Measurements from ENCODE around the gene WSCD2. TPM values are rescaled to one million over a fixed set of nuclear protein-coding genes. Genes with fewer than 3 reads are reported as not detected.

Gene WSCD2
- total and polyA plus RNA-seq, 7 donors: 0.32 to 10.5 (median 2.6) TPM; not detected in 2

DNA sequence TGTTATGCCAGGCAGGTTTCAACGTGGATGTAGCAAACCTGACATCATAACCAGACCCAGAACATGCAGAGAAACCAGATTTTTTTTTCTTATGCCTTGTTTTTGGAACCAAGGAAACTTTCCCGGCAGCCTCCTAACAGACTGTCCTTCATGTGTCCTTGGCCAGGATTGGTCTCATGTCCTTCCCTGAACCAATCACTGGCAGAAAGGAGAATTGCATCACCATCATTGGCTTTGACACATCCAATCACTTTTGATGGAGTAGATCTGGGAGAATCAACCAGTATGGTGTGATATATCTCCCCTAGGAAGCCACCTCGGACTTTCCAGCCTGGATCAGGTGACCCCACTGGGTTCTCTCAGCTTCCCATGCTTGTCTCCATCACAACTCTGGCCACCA lies 25.6 kb upstream of the WSCD2 start:
- WGBS, 2 donors: 68 to 81% methylated on average over 3 of the region's 3 CpGs
- DNase-seq: no peak

DNA sequence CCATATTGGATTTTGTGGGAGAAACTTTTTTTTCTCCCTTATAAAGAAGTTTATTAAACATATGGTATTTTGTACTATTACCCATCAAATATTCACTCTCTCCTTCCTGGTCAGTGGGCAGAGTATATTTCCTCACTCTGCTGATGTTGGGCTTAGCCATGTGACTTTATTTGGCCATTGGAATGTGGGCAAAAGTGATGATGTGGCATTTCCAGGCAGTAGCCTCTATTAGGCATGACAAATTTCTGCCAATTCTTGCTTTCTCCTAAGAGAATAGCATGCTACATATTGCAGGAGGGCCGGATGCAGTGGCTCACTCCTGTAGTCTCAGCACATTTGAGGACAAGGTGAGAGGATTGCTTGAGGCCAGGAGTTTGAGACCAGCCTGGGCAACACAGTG lies 24.4 kb upstream of the WSCD2 start:
- intact Hi-C loops (cut with DNase I): no loop called here
- DNase-seq: no peak
- Histone ChIP-seq H3K4me1 (no peaks in the 10 kb centered on the region), H3K9me3 (no peaks in the 10 kb centered on the region), H3K4me3 (no peak overlapping the region), H3K36me3 (no peaks in the 10 kb centered on the region), H3K27me3 (no peaks in the 10 kb centered on the region), H3K27ac (no peak overlapping the region)
- TF ChIP-seq POLR2A (IDR thresholded peaks at IDR 0.05) (no peak), POLR2AphosphoS5 (IDR thresholded peaks at IDR 0.05) (no peak), EP300 (IDR thresholded peaks at IDR 0.05) (no peak)
- TF ChIP-seq, protein P1, sequence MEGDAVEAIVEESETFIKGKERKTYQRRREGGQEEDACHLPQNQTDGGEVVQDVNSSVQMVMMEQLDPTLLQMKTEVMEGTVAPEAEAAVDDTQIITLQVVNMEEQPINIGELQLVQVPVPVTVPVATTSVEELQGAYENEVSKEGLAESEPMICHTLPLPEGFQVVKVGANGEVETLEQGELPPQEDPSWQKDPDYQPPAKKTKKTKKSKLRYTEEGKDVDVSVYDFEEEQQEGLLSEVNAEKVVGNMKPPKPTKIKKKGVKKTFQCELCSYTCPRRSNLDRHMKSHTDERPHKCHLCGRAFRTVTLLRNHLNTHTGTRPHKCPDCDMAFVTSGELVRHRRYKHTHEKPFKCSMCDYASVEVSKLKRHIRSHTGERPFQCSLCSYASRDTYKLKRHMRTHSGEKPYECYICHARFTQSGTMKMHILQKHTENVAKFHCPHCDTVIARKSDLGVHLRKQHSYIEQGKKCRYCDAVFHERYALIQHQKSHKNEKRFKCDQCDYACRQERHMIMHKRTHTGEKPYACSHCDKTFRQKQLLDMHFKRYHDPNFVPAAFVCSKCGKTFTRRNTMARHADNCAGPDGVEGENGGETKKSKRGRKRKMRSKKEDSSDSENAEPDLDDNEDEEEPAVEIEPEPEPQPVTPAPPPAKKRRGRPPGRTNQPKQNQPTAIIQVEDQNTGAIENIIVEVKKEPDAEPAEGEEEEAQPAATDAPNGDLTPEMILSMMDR (IDR thresholded peaks at IDR 0.05): no peak
- WGBS, 2 donors: 72 to 85% methylated on average over 1 of the region's 1 CpG

More for the DNA sequence above, 25.6 kb upstream of the WSCD2 start:
- no peaks in the 10 kb centered on the region for H3K4me1 ChIP-seq
- no peak overlapping the region for H3K27ac ChIP-seq
- no peaks in the 10 kb centered on the region for H3K9me3 ChIP-seq
- no peak overlapping the region for H3K4me3 ChIP-seq
- intact Hi-C loops (cut with DNase I): no loop called here
- no peaks in the 10 kb centered on the region for H3K36me3 ChIP-seq
- no peaks in the 10 kb centered on the region for H3K27me3 ChIP-seq
- TF ChIP-seq, protein P1 (IDR thresholded peaks at IDR 0.05): no peak

DNA sequence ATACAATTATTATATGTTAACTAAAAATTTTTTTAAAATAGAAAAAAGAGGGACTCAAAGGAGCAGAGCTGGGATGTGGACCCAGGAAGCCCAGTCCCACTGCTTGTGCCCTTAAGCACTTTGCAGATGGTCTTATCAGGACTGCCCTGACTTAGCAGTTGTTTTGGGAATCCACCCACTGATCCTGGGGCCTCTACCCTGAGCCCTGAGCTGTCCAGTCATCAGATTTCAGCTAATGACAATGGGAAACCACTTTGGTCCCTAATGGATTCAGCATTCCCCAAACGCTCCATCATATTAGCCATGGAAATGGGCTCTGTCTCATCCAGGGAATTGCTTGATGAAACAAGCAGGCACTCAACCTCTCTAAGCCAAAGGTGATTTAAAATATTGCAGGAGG lies 22.5 kb upstream of the WSCD2 start:
- Histone ChIP-seq H3K4me3 (no peak overlapping the region), H3K9me3 (no peaks in the 10 kb centered on the region), H3K27ac (peak overlapping the region in 1 of 4 donors; percentile 73), H3K27me3 (no peaks in the 10 kb centered on the region), H3K4me1 (no peaks in the 10 kb centered on the region), H3K36me3 (no peaks in the 10 kb centered on the region)
- no peak for TF ChIP-seq EP300 (IDR thresholded peaks at IDR 0.05)
- TF ChIP-seq POLR2A (IDR thresholded peaks at IDR 0.05): no peak
- TF ChIP-seq, protein P1 (IDR thresholded peaks at IDR 0.05): no peak
- TF ChIP-seq POLR2AphosphoS5 (IDR thresholded peaks at IDR 0.05): no peak
- intact Hi-C loops (cut with DNase I): no loop called here
- WGBS, 2 donors: 89 to 92% methylated on average over 1 of the region's 1 CpG
- no peak for DNase-seq

DNA sequence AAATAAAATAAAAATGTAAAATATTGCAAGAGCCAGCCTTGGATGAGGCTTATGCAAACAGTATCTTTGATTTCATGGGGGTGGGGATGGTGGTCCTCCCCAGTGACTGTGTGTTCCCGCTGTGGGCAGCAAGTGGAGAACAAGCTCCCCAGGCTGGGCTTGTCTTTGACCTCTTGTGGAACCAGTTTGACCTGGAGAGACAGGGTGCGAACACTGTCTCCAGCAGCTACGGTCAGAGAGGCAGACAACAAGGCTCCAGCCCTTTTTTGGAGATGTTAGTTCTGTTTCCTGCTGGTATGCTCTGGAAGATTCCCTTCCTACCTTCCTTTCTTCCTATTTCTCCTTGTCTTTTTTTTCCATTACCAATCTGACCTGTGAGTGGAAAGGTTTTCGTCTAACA lies 21.8 kb upstream of the WSCD2 start:
- TF ChIP-seq POLR2AphosphoS5 (IDR thresholded peaks at IDR 0.05): no peak
- TF ChIP-seq, protein P1 (IDR thresholded peaks at IDR 0.05): no peak
- TF ChIP-seq POLR2A (IDR thresholded peaks at IDR 0.05): no peak
- no peak for TF ChIP-seq EP300 (IDR thresholded peaks at IDR 0.05)
- Histone ChIP-seq H3K27me3 (no peaks in the 10 kb centered on the region), H3K36me3 (no peaks in the 10 kb centered on the region), H3K4me1 (peaks cover 0 to 5% (median 2%) of the 10 kb centered on the region in 4 donors), H3K9me3 (no peaks in the 10 kb centered on the region), H3K27ac (peak overlapping the region in 1 of 4 donors; percentile 73), H3K4me3 (no peak overlapping the region)
- no peak for DNase-seq
- WGBS, 2 donors: 84 to 86% methylated on average over 4 of the region's 4 CpGs
- intact Hi-C loops (cut with DNase I): no loop called here

DNA sequence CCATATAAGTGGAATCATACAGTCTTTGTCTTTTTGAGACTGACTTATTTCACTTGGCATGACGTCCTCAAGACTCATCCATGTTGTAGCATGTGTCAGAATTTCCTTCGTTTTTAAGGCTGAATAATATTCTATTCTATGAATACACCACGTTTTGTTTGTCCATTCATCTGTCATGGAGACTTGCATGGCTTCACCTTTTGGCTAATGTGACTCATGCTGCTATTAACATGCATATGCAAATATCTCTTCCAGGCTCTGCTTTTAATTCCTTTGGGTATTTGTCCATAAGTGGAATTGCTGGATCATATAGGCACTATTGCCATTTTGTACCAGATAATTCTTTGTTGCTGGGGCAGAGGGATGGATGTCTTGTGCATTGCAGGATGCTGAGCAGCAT lies 19.6 kb upstream of the WSCD2 start:
- intact Hi-C loops (cut with DNase I): no loop called here
- no peaks in the 10 kb centered on the region for H3K9me3 ChIP-seq
- no peak for TF ChIP-seq EP300 (IDR thresholded peaks at IDR 0.05)
- no peak for TF ChIP-seq POLR2A (IDR thresholded peaks at IDR 0.05)
- no peak for TF ChIP-seq POLR2AphosphoS5 (IDR thresholded peaks at IDR 0.05)
- TF ChIP-seq, protein P1 (IDR thresholded peaks at IDR 0.05): no peak
- DNase-seq: no peak
- H3K4me1 ChIP-seq: peaks cover 0 to 27% (median 23%) of the 10 kb centered on the region in 4 donors
- H3K36me3 ChIP-seq: no peaks in the 10 kb centered on the region
- no peak overlapping the region for H3K27ac ChIP-seq
- no peak overlapping the region for H3K4me3 ChIP-seq
- no peaks in the 10 kb centered on the region for H3K27me3 ChIP-seq
- WGBS, 2 donors: 64 to 67% methylated on average over 3 of the region's 3 CpGs
